SK-N-SH treated with all-trans-retinoic acid at 6 μM for 48 hours (cell line): ENCODE measurements around the gene DTX1.

Experiments used
- ARNTL ChIP-seq: fragments of 450-650 bp; formaldehyde crosslinking; IDR thresholded peaks from 2 replicates; pipeline ENCODE4 v1.5.0; 2020; ENCODE audit warnings: low read depth, mild to moderate bottlenecking, moderate library complexity, borderline replicate concordance
- CSDC2 ChIP-seq: fragments of 250-450 bp; sonication (Bioruptor Pico); IDR thresholded peaks from 2 replicates; pipeline ENCODE4 v1.5.0; 2020; ENCODE audit warnings: mild to moderate bottlenecking, moderate library complexity
- PPARA ChIP-seq: fragments of 250-450 bp; sonication (Bioruptor Pico); IDR thresholded peaks from 2 replicates; pipeline ENCODE4 v1.5.0; 2020; ENCODE audit warnings: mild to moderate bottlenecking, borderline replicate concordance
- SNAI2 ChIP-seq: fragments of 250-450 bp; sonication (Bioruptor Pico); IDR thresholded peaks from 2 replicates; pipeline ENCODE4 v1.5.0; 2020; ENCODE audit warnings: mild to moderate bottlenecking, moderate library complexity
- ZFP30 ChIP-seq: fragments of 450-650 bp; formaldehyde crosslinking; IDR thresholded peaks from 2 replicates; pipeline ENCODE4 v1.5.0; 2022; ENCODE audit warnings: mild to moderate bottlenecking, moderate library complexity
- TF ChIP-seq, protein P1 (sequence below): fragments of 250-450 bp; sonication (Bioruptor Pico); IDR thresholded peaks from 2 replicates; pipeline ENCODE4 v1.8.0; 2020; ENCODE audit warnings: mild to moderate bottlenecking, moderate library complexity, borderline replicate concordance
- TF ChIP-seq, protein P2 (sequence below): fragments of 250-450 bp; sonication (Bioruptor Pico); IDR thresholded peaks from 2 replicates; pipeline ENCODE4 v1.8.0; 2021; ENCODE audit warnings: low read depth, mild to moderate bottlenecking, moderate library complexity, borderline replicate concordance

GRCh38 chr12:113101751-113102150 lies 45.2 kb downstream of the DTX1 start:
- TF ChIP-seq CSDC2 (no peak), ZFP30 (CRISPR knock-in tag) (no peak), PPARA (no peak), SNAI2 (CRISPR knock-in tag) (no peak), ARNTL (no peak)
- TF ChIP-seq, protein P1, sequence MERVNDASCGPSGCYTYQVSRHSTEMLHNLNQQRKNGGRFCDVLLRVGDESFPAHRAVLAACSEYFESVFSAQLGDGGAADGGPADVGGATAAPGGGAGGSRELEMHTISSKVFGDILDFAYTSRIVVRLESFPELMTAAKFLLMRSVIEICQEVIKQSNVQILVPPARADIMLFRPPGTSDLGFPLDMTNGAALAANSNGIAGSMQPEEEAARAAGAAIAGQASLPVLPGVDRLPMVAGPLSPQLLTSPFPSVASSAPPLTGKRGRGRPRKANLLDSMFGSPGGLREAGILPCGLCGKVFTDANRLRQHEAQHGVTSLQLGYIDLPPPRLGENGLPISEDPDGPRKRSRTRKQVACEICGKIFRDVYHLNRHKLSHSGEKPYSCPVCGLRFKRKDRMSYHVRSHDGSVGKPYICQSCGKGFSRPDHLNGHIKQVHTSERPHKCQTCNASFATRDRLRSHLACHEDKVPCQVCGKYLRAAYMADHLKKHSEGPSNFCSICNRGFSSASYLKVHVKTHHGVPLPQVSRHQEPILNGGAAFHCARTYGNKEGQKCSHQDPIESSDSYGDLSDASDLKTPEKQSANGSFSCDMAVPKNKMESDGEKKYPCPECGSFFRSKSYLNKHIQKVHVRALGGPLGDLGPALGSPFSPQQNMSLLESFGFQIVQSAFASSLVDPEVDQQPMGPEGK (CRISPR knock-in tag): no peak
- TF ChIP-seq, protein P2, sequence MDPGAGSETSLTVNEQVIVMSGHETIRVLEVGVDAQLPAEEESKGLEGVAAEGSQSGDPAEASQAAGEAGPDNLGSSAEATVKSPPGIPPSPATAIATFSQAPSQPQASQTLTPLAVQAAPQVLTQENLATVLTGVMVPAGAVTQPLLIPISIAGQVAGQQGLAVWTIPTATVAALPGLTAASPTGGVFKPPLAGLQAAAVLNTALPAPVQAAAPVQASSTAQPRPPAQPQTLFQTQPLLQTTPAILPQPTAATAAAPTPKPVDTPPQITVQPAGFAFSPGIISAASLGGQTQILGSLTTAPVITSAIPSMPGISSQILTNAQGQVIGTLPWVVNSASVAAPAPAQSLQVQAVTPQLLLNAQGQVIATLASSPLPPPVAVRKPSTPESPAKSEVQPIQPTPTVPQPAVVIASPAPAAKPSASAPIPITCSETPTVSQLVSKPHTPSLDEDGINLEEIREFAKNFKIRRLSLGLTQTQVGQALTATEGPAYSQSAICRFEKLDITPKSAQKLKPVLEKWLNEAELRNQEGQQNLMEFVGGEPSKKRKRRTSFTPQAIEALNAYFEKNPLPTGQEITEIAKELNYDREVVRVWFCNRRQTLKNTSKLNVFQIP (CRISPR knock-in tag): no peak
